IMR-90 (cell line): ENCODE results near the gene PRR14L.

ENCODE experiments used
- BHLHE40 ChIP-seq: fragments of 150-350 bp; IDR thresholded peaks from 2 replicates; pipeline ENCODE4 v1.6.1; 2016; ENCODE audit warnings: mild to moderate bottlenecking, low read depth, low read length
- CEBPB ChIP-seq: IDR thresholded peaks from 2 replicates; pipeline ENCODE4 v1.6.1; 2012; ENCODE audit warnings: low read depth, low read length, improper control_type of control experiment
- CHD1 ChIP-seq: IDR thresholded peaks from 2 replicates; pipeline ENCODE4 v1.6.1; 2012; ENCODE audit warnings: low read depth, low read length, improper control_type of control experiment
- MAFK ChIP-seq: IDR thresholded peaks from 2 replicates; pipeline ENCODE4 v1.6.1; 2012; ENCODE audit warnings: low read depth, low read length, improper control_type of control experiment
- MAZ ChIP-seq: IDR thresholded peaks from 2 replicates; pipeline ENCODE4 v1.6.1; 2012; ENCODE audit warnings: low read depth, mild to moderate bottlenecking, low read length, improper control_type of control experiment, moderate library complexity, borderline replicate concordance
- POLR2A ChIP-seq: IDR thresholded peaks from 2 replicates; pipeline ENCODE4 v1.6.1; 2012; ENCODE audit warnings: mild to moderate bottlenecking, low read depth, low read length
- RAD21 ChIP-seq: IDR thresholded peaks from 2 replicates; pipeline ENCODE4 v1.6.1; 2012; ENCODE audit warnings: low read length, improper control_type of control experiment
- RCOR1 ChIP-seq: IDR thresholded peaks from 2 replicates; pipeline ENCODE4 v1.6.1; 2012; ENCODE audit warnings: mild to moderate bottlenecking, low read length, improper control_type of control experiment; ENCODE audit not compliant: insufficient replicate concordance
- RFX5 ChIP-seq: IDR thresholded peaks from 2 replicates; pipeline ENCODE4 v1.8.0; 2012; ENCODE audit warnings: low read depth, mild to moderate bottlenecking, low read length, moderate library complexity
- SMC3 ChIP-seq: fragments of 150-350 bp; IDR thresholded peaks from 2 replicates; pipeline ENCODE4 v1.6.1; 2016; ENCODE audit warnings: low read depth, mild to moderate bottlenecking, antibody characterized with exemption, low read length, moderate library complexity
- TF ChIP-seq, protein P1 (sequence below): conservative IDR thresholded peaks from 2 replicates; pipeline ENCODE4 v1.5.1; 2012; ENCODE audit warnings: mild to moderate bottlenecking, low read depth, low read length, improper control_type of control experiment
- TF ChIP-seq, protein P2 (sequence below): fragments of 150-350 bp; IDR thresholded peaks from 2 replicates; pipeline ENCODE4 v1.6.1; 2017; ENCODE audit warnings: mild to moderate bottlenecking, antibody characterized with exemption, low read length, low read depth

DNA sequence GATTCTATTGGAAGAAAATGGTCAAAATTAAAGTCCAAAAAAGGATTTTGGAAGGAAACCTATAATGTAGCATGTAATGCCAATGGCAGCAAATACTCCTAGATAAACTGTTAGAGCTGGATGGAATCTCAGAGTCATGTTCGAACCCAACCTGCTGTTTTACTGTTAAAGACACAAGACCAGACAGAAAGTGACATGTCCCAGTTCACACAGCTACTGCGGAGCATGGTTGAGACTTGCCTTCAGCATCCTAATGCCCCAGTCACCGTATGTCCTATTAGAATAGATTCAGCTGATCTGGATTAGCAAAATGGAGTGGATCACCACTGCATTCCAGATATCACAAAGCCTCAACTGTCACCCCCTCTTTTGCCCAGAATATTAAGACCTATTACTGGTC is 102.9 kb downstream of the PRR14L start:
- no peak for TF ChIP-seq POLR2A
- TF ChIP-seq, protein P1, sequence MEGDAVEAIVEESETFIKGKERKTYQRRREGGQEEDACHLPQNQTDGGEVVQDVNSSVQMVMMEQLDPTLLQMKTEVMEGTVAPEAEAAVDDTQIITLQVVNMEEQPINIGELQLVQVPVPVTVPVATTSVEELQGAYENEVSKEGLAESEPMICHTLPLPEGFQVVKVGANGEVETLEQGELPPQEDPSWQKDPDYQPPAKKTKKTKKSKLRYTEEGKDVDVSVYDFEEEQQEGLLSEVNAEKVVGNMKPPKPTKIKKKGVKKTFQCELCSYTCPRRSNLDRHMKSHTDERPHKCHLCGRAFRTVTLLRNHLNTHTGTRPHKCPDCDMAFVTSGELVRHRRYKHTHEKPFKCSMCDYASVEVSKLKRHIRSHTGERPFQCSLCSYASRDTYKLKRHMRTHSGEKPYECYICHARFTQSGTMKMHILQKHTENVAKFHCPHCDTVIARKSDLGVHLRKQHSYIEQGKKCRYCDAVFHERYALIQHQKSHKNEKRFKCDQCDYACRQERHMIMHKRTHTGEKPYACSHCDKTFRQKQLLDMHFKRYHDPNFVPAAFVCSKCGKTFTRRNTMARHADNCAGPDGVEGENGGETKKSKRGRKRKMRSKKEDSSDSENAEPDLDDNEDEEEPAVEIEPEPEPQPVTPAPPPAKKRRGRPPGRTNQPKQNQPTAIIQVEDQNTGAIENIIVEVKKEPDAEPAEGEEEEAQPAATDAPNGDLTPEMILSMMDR, result no peak
- no peak for TF ChIP-seq RFX5
- TF ChIP-seq RAD21, result no peak
- TF ChIP-seq, protein P2, sequence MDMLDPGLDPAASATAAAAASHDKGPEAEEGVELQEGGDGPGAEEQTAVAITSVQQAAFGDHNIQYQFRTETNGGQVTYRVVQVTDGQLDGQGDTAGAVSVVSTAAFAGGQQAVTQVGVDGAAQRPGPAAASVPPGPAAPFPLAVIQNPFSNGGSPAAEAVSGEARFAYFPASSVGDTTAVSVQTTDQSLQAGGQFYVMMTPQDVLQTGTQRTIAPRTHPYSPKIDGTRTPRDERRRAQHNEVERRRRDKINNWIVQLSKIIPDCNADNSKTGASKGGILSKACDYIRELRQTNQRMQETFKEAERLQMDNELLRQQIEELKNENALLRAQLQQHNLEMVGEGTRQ, result no peak
- no peak for TF ChIP-seq MAZ
- no peak for TF ChIP-seq SMC3
- no peak for TF ChIP-seq BHLHE40
- no peak for TF ChIP-seq CHD1
- TF ChIP-seq CEBPB, result no peak
- TF ChIP-seq MAFK, result no peak
- no peak for TF ChIP-seq RCOR1
